Activated CD8-positive, alpha-beta memory T cell treated with anti-CD3 and anti-CD28 coated beads, Interleukin-2, amount 10 ng/mL, durations not matched to agents 7 days and 5 days (primary cell): ENCODE results near the gene FAM43A. TPM values are rescaled to one million over a fixed set of nuclear protein-coding genes. Genes with fewer than 3 reads are reported as not detected.

Experiments
- ATAC-seq: fragments of 150-1000 bp; cut with Tn5 transposase; one replicate; pipeline ENCODE4 v1.10.0; 2021; ENCODE audit warnings: moderate library complexity
- CTCF ChIA-PET: fragments of 350-600 bp; sonication (Branson Sonifier 250); formaldehyde crosslinking; loops from one replicate; lab custom pipeline; 2021; ENCODE audit warnings: antibody characterized with exemption; lab: Charles Lee
- DNase-seq: peaks from one replicate; pipeline ENCODE4 v3.0.0-alpha.2; 2020
- H3K27ac Mint-ChIP-seq: one replicate; pipeline ENCODE4 v1.8.0; 2021; ENCODE audit warnings: mild to moderate bottlenecking, mixed read lengths
- H3K27me3 Mint-ChIP-seq: one replicate; pipeline ENCODE4 v1.8.0; 2021; ENCODE audit warnings: mixed read lengths
- H3K36me3 Mint-ChIP-seq: one replicate; pipeline ENCODE4 v1.8.0; 2021; ENCODE audit warnings: mild to moderate bottlenecking, mixed read lengths
- H3K4me1 Mint-ChIP-seq: one replicate; pipeline ENCODE4 v1.8.0; 2021; ENCODE audit warnings: mixed read lengths
- H3K4me3 Mint-ChIP-seq: one replicate; pipeline ENCODE4 v1.8.0; 2021; ENCODE audit warnings: mild to moderate bottlenecking, moderate library complexity, mixed read lengths
- H3K9me3 Mint-ChIP-seq: one replicate; pipeline ENCODE4 v1.8.0; 2022; ENCODE audit warnings: low read depth, mixed read lengths
- total RNA-seq, 2 experiments: library from RNA; stranded (reverse); gene quantifications; one replicate each; pipeline ENCODE4 v1.2.3, GENCODE V29; 2021

The FAM43A gene
- total RNA-seq, 2 experiments from 2014 or later, result 1.6 to 10.0 TPM

DNA sequence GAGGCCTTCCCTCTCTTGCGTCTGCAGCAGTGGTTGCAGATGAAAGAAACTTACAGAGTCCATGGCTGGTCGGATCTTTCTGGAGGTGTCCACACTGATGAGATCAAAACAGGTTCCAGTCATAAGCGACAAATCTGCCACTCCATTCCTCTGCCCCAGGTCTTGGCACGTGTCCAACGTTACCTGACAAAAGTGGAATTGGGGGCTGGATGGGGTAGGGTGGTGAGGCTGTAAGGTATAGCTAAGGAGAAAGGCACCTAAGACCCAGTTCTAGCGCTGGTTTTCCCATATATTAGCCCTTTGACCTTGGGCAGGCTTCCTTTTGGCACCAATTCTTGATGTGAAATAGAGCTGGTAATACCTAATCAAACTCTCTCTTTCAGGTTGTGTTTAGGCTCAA is 11.0 kb downstream of the FAM43A start:
- Mint-ChIP-seq H3K4me3 (no peak overlapping the region), H3K27me3 (peaks cover 12% of the 10 kb centered on the region), H3K9me3 (no peaks in the 10 kb centered on the region), H3K36me3 (no peaks in the 10 kb centered on the region), H3K27ac (no peak overlapping the region), H3K4me1 (no peaks in the 10 kb centered on the region)
- ATAC-seq (no peak), DNase-seq (no peak)
- CTCF ChIA-PET, result no interaction called here

DNA sequence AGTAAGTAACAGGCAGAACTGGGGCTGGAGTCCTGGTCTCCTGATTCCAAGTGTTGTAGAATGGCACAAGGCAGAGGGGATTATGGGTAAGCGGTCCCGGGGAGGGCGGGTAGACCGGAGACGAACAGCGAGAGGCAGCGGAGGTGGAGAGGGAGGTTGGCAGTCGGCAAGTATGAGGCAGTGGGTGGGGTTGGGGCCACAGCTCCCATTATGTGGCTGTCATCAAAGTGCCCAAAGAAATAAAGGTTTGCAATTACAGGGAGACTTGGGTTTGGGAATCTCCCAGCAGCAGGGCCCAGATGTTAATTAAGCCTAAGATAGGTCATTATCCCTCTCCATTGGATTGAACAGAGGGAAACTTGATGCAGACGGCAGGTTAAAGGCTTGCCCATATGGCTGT is 16.9 kb downstream of the FAM43A start:
- Mint-ChIP-seq H3K9me3 (no peaks in the 10 kb centered on the region), H3K27ac (no peak overlapping the region), H3K27me3 (peaks cover 4% of the 10 kb centered on the region), H3K4me3 (no peak overlapping the region), H3K4me1 (no peaks in the 10 kb centered on the region), H3K36me3 (no peaks in the 10 kb centered on the region)
- ATAC-seq (no peak), DNase-seq (no peak)
- CTCF ChIA-PET, result interaction anchor here (0.7 to 1.5 kb wide), 2 partner anchors 15 to 23 kb away, joined by 3 read pairs; no protein-coding TSS in a partner anchor

DNA sequence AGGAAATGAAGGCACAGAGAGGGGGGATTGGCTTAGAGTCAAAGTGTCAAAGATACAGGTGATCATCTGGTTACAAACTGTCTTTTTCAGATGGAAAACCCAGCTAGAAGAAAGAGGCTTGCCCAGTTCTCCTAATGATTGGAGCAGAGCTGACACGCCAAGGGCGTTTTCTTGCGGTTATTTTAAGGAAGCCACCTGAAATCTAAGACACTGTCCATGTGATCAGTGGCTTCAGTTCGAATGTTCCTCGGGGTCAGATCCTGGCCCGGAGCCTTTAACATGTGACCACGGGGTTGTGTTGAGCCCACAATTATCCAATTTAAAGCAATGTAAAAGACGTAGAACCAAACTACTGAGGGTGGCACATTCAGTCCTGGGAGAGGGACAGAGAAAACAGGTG is 19.5 kb downstream of the FAM43A start:
- H3K27me3 Mint-ChIP-seq, result peaks cover 2% of the 10 kb centered on the region
- H3K36me3 Mint-ChIP-seq, result no peaks in the 10 kb centered on the region
- CTCF ChIA-PET, result no interaction called here
- no peak overlapping the region for H3K27ac Mint-ChIP-seq
- no peak for DNase-seq
- H3K4me3 Mint-ChIP-seq, result no peak overlapping the region
- no peak for ATAC-seq
- H3K4me1 Mint-ChIP-seq, result no peaks in the 10 kb centered on the region
- H3K9me3 Mint-ChIP-seq, result no peaks in the 10 kb centered on the region

DNA sequence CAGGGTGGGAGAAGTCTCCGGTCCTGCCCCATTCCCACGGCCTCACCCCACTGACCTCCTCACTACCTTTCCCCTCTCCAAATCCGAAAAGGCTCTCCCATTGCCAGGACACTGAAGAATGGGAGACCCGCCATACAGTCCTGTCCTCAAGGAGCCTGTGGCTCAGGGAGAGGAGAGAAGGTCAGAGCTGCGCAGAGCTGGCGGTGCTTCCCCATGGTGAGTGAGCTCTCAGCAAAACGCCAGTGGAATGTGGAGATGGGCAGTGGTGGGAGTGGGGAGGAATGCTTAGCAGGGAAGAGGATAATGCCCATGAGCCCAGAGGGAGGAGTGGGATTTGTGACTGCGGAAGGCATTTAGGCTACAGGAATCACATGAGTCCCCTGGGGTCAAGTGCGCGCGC is 20.1 kb downstream of the FAM43A start:
- Mint-ChIP-seq H3K27me3 (peaks cover 2% of the 10 kb centered on the region), H3K4me3 (no peak overlapping the region), H3K36me3 (no peaks in the 10 kb centered on the region), H3K4me1 (no peaks in the 10 kb centered on the region), H3K9me3 (no peaks in the 10 kb centered on the region), H3K27ac (no peak overlapping the region)
- DNase-seq (no peak), ATAC-seq (no peak)
- CTCF ChIA-PET, result no interaction called here

DNA sequence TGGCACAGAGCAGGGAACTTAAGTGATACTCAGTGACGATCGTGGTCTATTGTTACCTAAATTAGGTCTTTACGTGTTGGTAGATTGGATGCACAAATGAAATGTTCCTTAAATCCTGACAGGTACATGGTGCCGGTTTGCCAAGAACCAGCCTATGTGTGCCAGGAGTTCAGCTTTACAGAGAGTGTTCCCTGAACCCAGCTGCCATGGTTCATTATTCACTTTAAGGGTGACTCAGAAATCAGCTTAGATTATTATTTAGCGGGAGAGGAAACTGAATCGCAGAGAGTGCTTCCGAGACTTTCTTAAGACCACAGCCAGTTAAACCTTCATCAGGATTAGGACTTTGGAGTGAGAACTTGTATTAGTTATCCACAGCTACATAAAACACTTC is 21.5 kb downstream of the FAM43A start:
- CTCF ChIA-PET, result interaction anchor here (1.3 kb wide), 1 partner anchor 24 kb away, joined by 5 read pairs; no protein-coding TSS in a partner anchor
- no peak overlapping the region for H3K4me3 Mint-ChIP-seq
- H3K27me3 Mint-ChIP-seq, result peaks cover under 1% of the 10 kb centered on the region
- DNase-seq, result no peak
- no peaks in the 10 kb centered on the region for H3K9me3 Mint-ChIP-seq
- H3K27ac Mint-ChIP-seq, result no peak overlapping the region
- no peaks in the 10 kb centered on the region for H3K36me3 Mint-ChIP-seq
- ATAC-seq, result no peak
- H3K4me1 Mint-ChIP-seq, result no peaks in the 10 kb centered on the region

DNA sequence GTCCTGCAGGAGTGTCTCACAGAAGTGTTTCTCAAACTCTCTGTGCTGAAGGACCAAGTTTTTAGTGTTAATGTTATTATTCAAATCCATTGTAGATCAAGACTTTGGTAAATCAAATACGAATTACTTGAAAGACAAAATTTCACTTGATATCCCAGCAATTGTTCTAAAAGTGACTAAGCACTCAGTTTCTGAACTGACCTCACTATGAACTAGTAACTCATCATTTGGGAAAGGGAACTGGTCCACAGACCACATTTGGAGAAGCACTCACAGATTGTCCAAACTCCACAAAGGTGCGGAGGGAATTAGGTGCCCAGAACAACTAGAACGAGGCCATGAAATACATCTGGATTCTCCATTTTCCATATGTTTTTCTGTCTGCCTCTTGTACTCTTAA is 25.6 kb downstream of the FAM43A start:
- no peak overlapping the region for H3K4me3 Mint-ChIP-seq
- H3K36me3 Mint-ChIP-seq, result no peaks in the 10 kb centered on the region
- DNase-seq (no peak), ATAC-seq (no peak)
- CTCF ChIA-PET, result no interaction called here
- peaks cover 3% of the 10 kb centered on the region for H3K27me3 Mint-ChIP-seq
- no peaks in the 10 kb centered on the region for H3K9me3 Mint-ChIP-seq
- no peak overlapping the region for H3K27ac Mint-ChIP-seq
- H3K4me1 Mint-ChIP-seq, result peaks cover 9% of the 10 kb centered on the region

DNA sequence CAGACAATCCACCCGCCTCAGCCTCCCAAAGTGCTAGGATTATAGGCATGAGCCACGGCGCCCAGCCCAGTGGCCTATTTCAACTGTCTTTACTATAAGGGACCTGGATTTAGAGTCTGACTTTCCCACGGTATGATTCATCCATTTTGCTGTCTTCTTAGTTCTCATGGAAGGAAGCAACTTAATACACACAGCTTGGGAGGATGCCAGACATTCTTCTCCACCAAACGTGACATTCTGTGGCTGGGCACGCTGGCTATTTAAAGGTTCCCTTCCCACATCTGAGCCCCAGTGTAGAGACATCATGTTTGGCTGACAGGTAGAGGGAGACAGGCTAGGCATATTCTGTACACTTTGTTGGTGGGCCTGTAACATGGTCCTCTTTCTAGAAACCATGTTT is 26.2 kb downstream of the FAM43A start:
- no peak overlapping the region for H3K27ac Mint-ChIP-seq
- peaks cover 3% of the 10 kb centered on the region for H3K27me3 Mint-ChIP-seq
- no peaks in the 10 kb centered on the region for H3K36me3 Mint-ChIP-seq
- H3K4me3 Mint-ChIP-seq, result no peak overlapping the region
- H3K4me1 Mint-ChIP-seq, result peaks cover 9% of the 10 kb centered on the region
- CTCF ChIA-PET, result no interaction called here
- DNase-seq, result no peak
- no peaks in the 10 kb centered on the region for H3K9me3 Mint-ChIP-seq
- ATAC-seq, result no peak

DNA sequence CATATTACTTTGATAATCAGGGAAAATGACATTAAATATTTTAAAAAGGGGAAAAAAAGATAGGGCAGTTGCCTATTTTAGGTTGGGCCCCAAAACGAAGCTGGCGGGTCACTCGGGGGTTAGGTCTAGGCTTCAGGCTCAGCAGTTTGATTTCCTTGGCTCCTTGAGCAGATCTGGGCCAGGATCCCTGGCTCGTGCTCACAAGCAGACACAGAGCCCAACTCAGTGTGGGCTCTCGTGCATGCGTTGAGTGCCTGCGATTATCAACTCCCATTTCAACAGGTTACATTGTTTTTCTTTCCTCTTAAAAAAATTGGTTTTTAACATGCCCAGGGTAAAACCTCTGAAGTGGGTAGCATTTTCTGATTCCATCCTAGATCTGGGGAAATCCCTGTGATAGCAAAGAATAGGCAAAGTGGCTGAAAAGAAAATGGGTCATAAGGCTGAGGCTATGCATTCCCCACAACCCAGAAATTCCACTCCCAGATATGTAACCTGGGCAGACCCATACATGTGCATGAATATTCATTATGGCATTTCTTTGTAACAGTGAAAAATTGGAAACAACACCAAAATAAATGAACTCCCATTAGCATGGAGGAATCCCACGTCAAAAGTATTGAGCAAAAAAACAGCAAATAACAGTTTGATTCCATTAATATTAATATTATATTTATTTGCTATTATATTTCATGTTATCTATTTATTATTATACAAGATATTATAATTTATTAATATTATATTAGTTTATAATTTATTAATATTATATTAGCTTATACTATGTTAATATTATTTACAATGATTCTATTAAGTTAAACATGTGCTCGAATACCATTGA is 27.8 kb downstream of the FAM43A start:
- Mint-ChIP-seq H3K4me3 (no peak overlapping the region), H3K27me3 (peaks cover 3% of the 10 kb centered on the region), H3K9me3 (no peaks in the 10 kb centered on the region), H3K27ac (no peak overlapping the region), H3K36me3 (no peaks in the 10 kb centered on the region), H3K4me1 (peaks cover 9% of the 10 kb centered on the region)
- DNase-seq, result no peak
- no peak for ATAC-seq
- CTCF ChIA-PET, result no interaction called here

DNA sequence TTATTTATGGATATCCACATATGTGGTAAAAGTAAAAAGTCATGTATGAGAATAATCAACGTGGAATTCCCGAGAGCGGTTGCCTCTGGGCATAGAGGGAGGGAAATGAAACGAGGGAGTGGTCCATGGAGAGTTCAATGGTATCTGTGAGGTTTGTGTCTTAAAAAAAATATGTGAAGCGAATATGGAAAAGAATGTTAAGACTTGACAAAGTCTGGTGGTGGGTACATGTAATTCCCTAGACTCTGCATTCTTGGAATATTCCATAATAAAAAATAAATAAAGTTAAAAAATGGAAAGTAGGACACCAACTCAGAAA is 28.4 kb downstream of the FAM43A start:
- no peak overlapping the region for H3K4me3 Mint-ChIP-seq
- H3K9me3 Mint-ChIP-seq, result no peaks in the 10 kb centered on the region
- ATAC-seq (no peak), DNase-seq (no peak)
- H3K4me1 Mint-ChIP-seq, result peaks cover 9% of the 10 kb centered on the region
- H3K27ac Mint-ChIP-seq, result no peak overlapping the region
- no peaks in the 10 kb centered on the region for H3K36me3 Mint-ChIP-seq
- CTCF ChIA-PET, result no interaction called here
- peaks cover 3% of the 10 kb centered on the region for H3K27me3 Mint-ChIP-seq

DNA sequence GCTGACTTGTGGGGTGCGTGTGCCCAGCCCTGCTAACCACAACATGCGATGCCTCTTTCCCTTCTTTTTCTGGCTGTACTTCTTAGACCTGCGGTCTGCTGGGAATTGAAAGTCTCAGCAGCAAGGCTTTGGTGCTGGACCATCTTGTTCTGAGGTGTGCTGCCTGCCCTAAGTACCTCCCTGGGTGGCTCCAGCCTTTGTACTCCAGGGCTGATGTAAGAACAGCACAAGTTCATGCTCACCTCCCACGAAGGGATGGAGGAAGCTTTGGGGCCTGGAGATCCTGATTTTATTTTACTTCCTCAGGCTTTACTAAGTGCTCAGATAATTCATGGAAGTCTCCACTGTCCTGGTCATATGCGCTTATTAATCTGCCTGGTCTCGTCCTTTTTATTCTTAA is 28.9 kb downstream of the FAM43A start:
- peaks cover 9% of the 10 kb centered on the region for H3K4me1 Mint-ChIP-seq
- no peak overlapping the region for H3K27ac Mint-ChIP-seq
- no peak overlapping the region for H3K4me3 Mint-ChIP-seq
- CTCF ChIA-PET, result interaction anchor here (1.1 kb wide), 1 partner anchor 37 kb away, joined by 3 read pairs; no protein-coding TSS in a partner anchor
- H3K36me3 Mint-ChIP-seq, result no peaks in the 10 kb centered on the region
- H3K27me3 Mint-ChIP-seq, result peaks cover 3% of the 10 kb centered on the region
- H3K9me3 Mint-ChIP-seq, result no peaks in the 10 kb centered on the region
- DNase-seq, result no peak
- no peak for ATAC-seq

DNA sequence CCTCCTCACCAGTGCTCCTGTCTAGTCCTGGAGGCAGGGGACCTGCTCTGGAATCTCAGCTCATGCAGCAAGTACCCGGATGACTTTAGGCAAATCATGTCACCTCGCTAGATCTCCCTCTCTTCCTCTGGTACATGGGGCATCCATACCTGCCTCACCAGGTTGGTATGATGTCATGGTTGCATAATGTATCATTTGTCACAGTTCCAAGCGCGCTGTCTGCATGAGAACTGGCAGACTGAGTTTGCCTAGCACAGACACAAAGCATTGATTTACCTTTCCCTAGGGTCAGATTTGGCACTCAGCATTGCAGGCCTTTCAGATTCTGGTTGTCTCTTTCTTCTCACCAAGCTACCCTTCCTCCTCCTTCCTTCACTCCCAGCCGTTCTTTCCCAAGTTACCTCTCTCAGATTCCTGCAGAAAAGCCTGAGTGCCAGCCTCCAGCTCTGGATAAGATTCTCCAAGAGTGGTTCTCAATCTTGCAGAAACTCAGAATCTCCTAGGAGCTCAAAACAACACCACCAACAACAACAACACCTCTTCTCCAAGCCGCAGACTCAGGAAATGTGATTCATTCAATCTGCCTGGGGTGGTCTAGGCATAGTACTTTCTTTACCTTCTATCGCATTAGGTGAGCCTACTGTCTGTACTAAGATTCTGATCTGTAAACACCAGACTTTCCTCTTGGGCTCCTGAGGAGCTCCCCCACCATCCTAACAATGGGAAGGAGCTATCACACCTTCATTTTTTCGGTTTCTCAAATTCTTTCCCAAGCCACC is 29.5 kb downstream of the FAM43A start:
- Mint-ChIP-seq H3K36me3 (no peaks in the 10 kb centered on the region), H3K4me1 (peaks cover 9% of the 10 kb centered on the region), H3K4me3 (no peak overlapping the region), H3K27me3 (peaks cover 3% of the 10 kb centered on the region), H3K9me3 (no peaks in the 10 kb centered on the region), H3K27ac (peak overlapping the region; percentile 11)
- ATAC-seq (peak; percentile 78), DNase-seq (peak; percentile 50)
- CTCF ChIA-PET, result interaction anchor here (1.0 to 1.1 kb wide), 2 partner anchors 32 to 37 kb away, joined by 3 to 4 read pairs; no protein-coding TSS in a partner anchor

DNA sequence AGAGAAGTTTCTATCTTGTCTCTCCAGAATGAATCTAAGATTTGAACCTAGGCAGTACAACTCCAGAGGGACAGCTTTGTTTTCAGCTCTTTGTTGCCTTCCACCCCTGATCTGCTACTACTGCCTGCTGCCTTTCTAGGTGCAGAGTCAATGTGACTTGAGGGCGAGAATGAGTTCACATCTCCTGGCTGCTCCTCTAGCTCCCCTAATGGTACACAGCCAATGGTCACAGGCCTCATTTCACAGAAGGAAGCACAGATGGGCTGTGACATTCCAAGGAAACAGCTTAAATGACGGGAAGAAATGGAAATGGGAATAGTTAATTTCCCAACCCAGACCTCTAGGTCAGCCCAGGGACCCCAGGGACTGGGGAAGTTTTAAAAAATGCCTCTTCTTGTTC is 32.4 kb downstream of the FAM43A start:
- no peak overlapping the region for H3K27ac Mint-ChIP-seq
- no peak for ATAC-seq
- H3K4me1 Mint-ChIP-seq, result peaks cover 9% of the 10 kb centered on the region
- H3K9me3 Mint-ChIP-seq, result no peaks in the 10 kb centered on the region
- H3K36me3 Mint-ChIP-seq, result no peaks in the 10 kb centered on the region
- peaks cover 7% of the 10 kb centered on the region for H3K27me3 Mint-ChIP-seq
- no peak overlapping the region for H3K4me3 Mint-ChIP-seq
- no peak for DNase-seq
- CTCF ChIA-PET, result no interaction called here

DNA sequence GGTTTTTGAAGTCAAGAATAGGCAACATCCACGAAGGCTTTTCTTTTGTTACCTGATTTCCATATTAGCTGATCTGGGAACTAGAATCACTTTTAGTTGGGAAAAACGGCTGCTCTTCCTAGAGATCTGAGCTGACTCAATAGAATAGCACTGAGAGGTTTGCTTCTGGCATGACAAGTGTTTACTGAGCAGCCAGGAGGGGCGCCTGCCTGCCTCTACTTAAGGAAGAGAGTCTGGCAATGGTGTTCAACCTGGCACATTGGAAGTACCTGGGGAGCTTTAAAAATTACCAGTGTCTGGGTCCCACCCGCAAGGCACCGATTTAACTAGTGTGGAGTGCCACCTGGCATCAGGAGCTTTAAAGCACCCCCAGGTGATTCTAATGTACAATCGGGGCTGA is 34.4 kb downstream of the FAM43A start:
- H3K27me3 Mint-ChIP-seq, result peaks cover 7% of the 10 kb centered on the region
- H3K9me3 Mint-ChIP-seq, result no peaks in the 10 kb centered on the region
- no peak overlapping the region for H3K27ac Mint-ChIP-seq
- DNase-seq (no peak), ATAC-seq (no peak)
- H3K4me3 Mint-ChIP-seq, result no peak overlapping the region
- peaks cover 6% of the 10 kb centered on the region for H3K4me1 Mint-ChIP-seq
- H3K36me3 Mint-ChIP-seq, result no peaks in the 10 kb centered on the region
- CTCF ChIA-PET, result no interaction called here
